ENCODE measurements around the gene OR7E24.
A peak's percentile ranks its signal among the peaks of the same experiment; 100 is the strongest.
"Not testable (repeated sequence)": the region's sequence is repeated elsewhere in the genome, so short reads cannot be mapped to it uniquely, and the experiment has no call there.

OR7E24 gene

GRCh38 chr19:9250630-9251029 lies at the start of gene OR7E24:
Gene OR7E24, plus strand, starts transcription at chr19:9250930. Its CDS starts 114 bp downstream, at chr19:9251044.
- no peak for DNase-seq

- DNase-seq: peak; percentile 59
These were observed 45.1 kb upstream of the OR7E24 start for GRCh38 chr19:9205501-9206113.

- DNase-seq: no peak
These were observed 31.2 kb upstream of the OR7E24 start, which contains the start of gene OR7D4 for GRCh38 chr19:9219489-9219888. Gene OR7D4, minus strand, starts transcription at chr19:9219589. Its CDS starts 4,752 bp downstream, at chr19:9214837.

- no peak for DNase-seq
These were observed 506 bp downstream of the OR7E24 start for GRCh38 chr19:9251236-9251635.

- DNase-seq: not testable (repeated sequence)
These were observed 32.8 kb downstream of the OR7E24 start for GRCh38 chr19:9283485-9283884.

- no peak for DNase-seq
These were observed 38.6 kb downstream of the OR7E24 start for GRCh38 chr19:9289231-9289884.

DNA sequence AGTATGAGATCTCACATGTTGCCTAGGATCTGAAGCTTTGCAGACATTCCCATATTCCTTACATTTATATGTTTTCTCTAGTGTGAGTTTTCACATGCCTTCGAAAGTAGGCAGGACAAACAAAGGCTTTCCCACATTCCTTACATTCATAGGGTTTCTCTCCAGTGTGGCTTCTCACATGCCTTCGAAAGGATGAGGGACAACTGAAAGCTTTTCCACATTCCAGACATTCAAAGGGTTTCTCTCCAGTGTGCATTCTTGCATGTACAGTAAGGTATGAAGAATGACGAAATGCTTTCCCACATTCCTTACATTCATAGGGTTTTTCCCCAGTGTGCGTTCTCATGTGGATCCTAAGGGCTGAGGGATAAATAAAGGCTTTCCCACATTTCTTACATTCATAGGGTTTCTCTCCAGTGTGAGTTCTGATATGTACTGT lies 44.7 kb downstream of the OR7E24 start:
- DNase-seq: no peak

DNA sequence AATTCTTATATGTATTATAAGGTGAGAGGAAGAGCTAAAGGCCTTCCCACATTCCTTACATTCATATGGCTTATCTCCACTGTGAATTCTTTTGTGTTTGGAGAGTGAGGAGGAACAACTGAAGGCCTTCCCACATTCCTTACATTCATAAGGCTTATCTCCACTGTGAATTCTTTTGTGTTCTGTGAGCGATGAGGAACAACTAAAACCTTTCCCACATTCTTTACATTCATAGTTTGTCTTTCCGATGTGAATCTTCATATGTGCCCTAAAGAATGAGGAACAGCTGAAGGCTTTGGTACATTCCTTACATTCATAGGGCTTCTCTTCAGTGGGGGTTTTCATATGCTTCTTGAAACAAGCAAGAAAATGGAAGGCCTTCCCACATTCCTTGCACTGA lies 45.6 kb downstream of the OR7E24 start:
- DNase-seq: no peak

Measured in activated CD4-positive, alpha-beta T cell treated with anti-CD3 and anti-CD28 coated beads, Interleukin-2, amount 50 U/mL, for 1 hour (primary cell).